GM18505 (cell line): ENCODE results near the gene PPARD.
"Not testable (repeated sequence)": the region's sequence is repeated elsewhere in the genome, so short reads cannot be mapped to it uniquely, and the experiment has no call there.

Experiments used
- ATAC-seq: cut with Tn5 transposase; IDR thresholded peaks from one replicate; pipeline ENCODE4 v1.9.1; 2021; ENCODE audit not compliant: unreplicated experiment
- POLR2A ChIP-seq: IDR thresholded peaks from 4 replicates; pipeline ENCODE4 v1.6.1; 2011; ENCODE audit warnings: borderline replicate concordance; ENCODE audit not compliant: insufficient read depth, insufficient read length; ENCODE audit errors: extremely low read depth

PPARD gene

GRCh38 chr6:35427851-35428321 is 85.5 kb downstream of the PPARD start:
- no peak for ATAC-seq
- TF ChIP-seq POLR2A = no peak

GRCh38 chr6:35428421-35429149 is 86.2 kb downstream of the PPARD start:
- ATAC-seq = no peak

GRCh38 chr6:35429463-35429862 is 87.1 kb downstream of the PPARD start:
- ATAC-seq = no peak
- no peak for TF ChIP-seq POLR2A

More at GRCh38 chr6:35428421-35429149, 86.2 kb downstream of the PPARD start:
- no peak for TF ChIP-seq POLR2A

- TF ChIP-seq POLR2A = no peak
- ATAC-seq = no peak
Measured at GRCh38 chr6:35432291-35432690, 89.9 kb downstream of the PPARD start.

- ATAC-seq = not testable (repeated sequence)
Measured at GRCh38 chr6:35432702-35433101, 90.3 kb downstream of the PPARD start.

- no peak for ATAC-seq
- TF ChIP-seq POLR2A = no peak
Measured at GRCh38 chr6:35435074-35435837, 92.9 kb downstream of the PPARD start.

- TF ChIP-seq POLR2A = no peak
- no peak for ATAC-seq
Measured at GRCh38 chr6:35436071-35436857, 93.9 kb downstream of the PPARD start.

GRCh38 chr6:35438378-35439065 is 96.2 kb downstream of the PPARD start:
- ATAC-seq = not testable (repeated sequence)

GRCh38 chr6:35439308-35439707 is 97.0 kb downstream of the PPARD start:
- ATAC-seq = no peak
- no peak for TF ChIP-seq POLR2A

GRCh38 chr6:35441205-35441604 is 98.8 kb downstream of the PPARD start:
- ATAC-seq = no peak
- no peak for TF ChIP-seq POLR2A

- no peak for ATAC-seq
- TF ChIP-seq POLR2A = no peak
Measured at GRCh38 chr6:35441642-35442041, 99.3 kb downstream of the PPARD start.

- no peak for TF ChIP-seq POLR2A
- no peak for ATAC-seq
Measured at GRCh38 chr6:35442693-35443092, 100.3 kb downstream of the PPARD start.
